Activated CD4-positive, alpha-beta T cell treated with anti-CD3 and anti-CD28 coated beads, Interleukin-2, amount 50 U/mL, for 1 hour (primary cell): Measurements from ENCODE around the gene BBLN.
A peak's percentile ranks its signal among the peaks of the same experiment; 100 is the strongest.

Source experiments
- DNase-seq: peaks from one replicate; pipeline ENCODE4 v3.0.0-alpha.2; 2020

The BBLN gene

GRCh38 chr9:128145951-128146351 is 14.1 kb upstream of the BBLN start:
- no peak for DNase-seq

GRCh38 chr9:128146591-128147120 is 13.4 kb upstream of the BBLN start:
- no peak for DNase-seq

GRCh38 chr9:128148509-128149000 is 11.5 kb upstream of the BBLN start:
- DNase-seq, result no peak

GRCh38 chr9:128149001-128149701 is 10.9 kb upstream of the BBLN start, which contains the start of gene LCN2:
Gene LCN2, plus strand, starts transcription at chr9:128149453. Its CDS starts 73 bp downstream, at chr9:128149526.
- DNase-seq, result no peak

- no peak for DNase-seq
Observed at GRCh38 chr9:128149951-128150593, 10.0 kb upstream of the BBLN start.

GRCh38 chr9:128150594-128151308 is 9.3 kb upstream of the BBLN start:
- DNase-seq, result no peak

GRCh38 chr9:128151309-128152132 is 8.5 kb upstream of the BBLN start:
- DNase-seq, result no peak

- DNase-seq, result no peak
Observed at GRCh38 chr9:128152133-128153059, 7.7 kb upstream of the BBLN start.

GRCh38 chr9:128153060-128153946 is 6.8 kb upstream of the BBLN start:
- DNase-seq, result no peak

- DNase-seq, result no peak
Observed at GRCh38 chr9:128153947-128154695, 5.9 kb upstream of the BBLN start.

GRCh38 chr9:128155736-128156500 is 4.1 kb upstream of the BBLN start:
- DNase-seq, result no peak

- peak; percentile 41 for DNase-seq
Observed at GRCh38 chr9:128159522-128159783, 612 bp upstream of the BBLN start.

- DNase-seq, result peak; percentile 20
Observed at GRCh38 chr9:128160603-128160987, 530 bp downstream of the BBLN start.

- DNase-seq, result no peak
Observed at GRCh38 chr9:128161215-128161902, 1.3 kb downstream of the BBLN start.

- DNase-seq, result no peak
Observed at GRCh38 chr9:128162215-128163026, 2.4 kb downstream of the BBLN start.

GRCh38 chr9:128163027-128163515 is 3.0 kb downstream of the BBLN start:
- DNase-seq, result no peak
